ENCODE results near the gene GSTA3. TPM values are rescaled to one million over a fixed set of nuclear protein-coding genes. Genes with fewer than 3 reads are reported as not detected.
"Not testable (repeated sequence)": the region's sequence is repeated elsewhere in the genome, so short reads cannot be mapped to it uniquely, and the experiment has no call there.

The GSTA3 gene
- total RNA-seq, 1 donor from 2014 or later = not detected

DNA sequence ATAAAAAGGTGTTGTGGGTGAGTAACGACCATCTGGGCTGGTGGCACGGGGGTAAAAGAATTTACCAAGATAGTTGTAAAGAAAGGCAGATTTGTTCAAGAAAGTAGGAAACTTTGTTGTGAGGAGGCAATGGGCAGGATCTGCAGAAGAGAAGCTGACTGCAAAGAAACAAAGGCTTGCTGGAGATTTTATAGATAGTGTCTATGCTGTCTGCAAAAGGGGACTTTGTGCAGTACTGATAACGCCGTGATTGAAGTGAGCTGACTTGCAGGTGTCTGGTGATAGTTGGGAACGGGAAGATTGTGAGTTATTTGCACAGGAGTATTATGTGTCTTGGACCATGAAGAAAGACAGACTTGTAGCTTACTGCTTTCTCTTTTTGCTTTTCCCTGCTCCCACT lies 36.8 kb upstream of the GSTA3 start:
- intact Hi-C loops (cut with DNase I) = no loop called here
- no peaks in the 10 kb centered on the region for H3K9me3 ChIP-seq
- TF ChIP-seq POLR2A (IDR thresholded peaks at IDR 0.05) = no peak
- TF ChIP-seq, protein P1, sequence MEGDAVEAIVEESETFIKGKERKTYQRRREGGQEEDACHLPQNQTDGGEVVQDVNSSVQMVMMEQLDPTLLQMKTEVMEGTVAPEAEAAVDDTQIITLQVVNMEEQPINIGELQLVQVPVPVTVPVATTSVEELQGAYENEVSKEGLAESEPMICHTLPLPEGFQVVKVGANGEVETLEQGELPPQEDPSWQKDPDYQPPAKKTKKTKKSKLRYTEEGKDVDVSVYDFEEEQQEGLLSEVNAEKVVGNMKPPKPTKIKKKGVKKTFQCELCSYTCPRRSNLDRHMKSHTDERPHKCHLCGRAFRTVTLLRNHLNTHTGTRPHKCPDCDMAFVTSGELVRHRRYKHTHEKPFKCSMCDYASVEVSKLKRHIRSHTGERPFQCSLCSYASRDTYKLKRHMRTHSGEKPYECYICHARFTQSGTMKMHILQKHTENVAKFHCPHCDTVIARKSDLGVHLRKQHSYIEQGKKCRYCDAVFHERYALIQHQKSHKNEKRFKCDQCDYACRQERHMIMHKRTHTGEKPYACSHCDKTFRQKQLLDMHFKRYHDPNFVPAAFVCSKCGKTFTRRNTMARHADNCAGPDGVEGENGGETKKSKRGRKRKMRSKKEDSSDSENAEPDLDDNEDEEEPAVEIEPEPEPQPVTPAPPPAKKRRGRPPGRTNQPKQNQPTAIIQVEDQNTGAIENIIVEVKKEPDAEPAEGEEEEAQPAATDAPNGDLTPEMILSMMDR (IDR thresholded peaks at IDR 0.05) = no peak
- TF ChIP-seq POLR2AphosphoS5 (IDR thresholded peaks at IDR 0.05; ENCODE audit: insufficient read depth in 1 of 2, low read depth in 1 of 2) = no peak

DNA sequence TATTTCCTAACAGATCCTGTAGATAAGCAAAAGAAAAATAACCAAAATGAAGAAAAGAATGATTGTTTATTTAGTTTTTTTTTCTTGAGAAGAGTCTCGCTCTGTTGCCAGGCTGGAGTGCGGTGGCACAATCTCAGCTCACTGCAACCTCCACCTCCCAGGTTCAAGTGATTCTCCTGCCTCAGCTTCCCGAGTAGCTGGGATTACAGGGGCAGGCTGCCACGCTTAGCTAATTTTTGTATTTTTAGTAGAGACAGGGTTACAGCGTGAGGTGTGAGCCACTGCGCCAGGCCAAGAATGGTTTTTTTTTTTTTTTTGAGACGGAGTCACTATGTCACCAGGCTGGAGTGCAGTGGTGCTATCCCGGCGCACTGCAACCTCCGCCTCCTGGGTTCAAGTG lies 33.3 kb upstream of the GSTA3 start:
- H3K27ac ChIP-seq; H3K9me3 ChIP-seq; intact Hi-C loops (cut with DNase I); H3K4me1 ChIP-seq; H3K27me3 ChIP-seq; H3K36me3 ChIP-seq; DNase-seq (ENCODE audit: extremely low spot score in 2 of 2); H3K4me3 ChIP-seq: not testable (repeated sequence)

More for the DNA sequence above, 36.8 kb upstream of the GSTA3 start:
- Histone ChIP-seq H3K4me1 (no peaks in the 10 kb centered on the region), H3K36me3 (no peaks in the 10 kb centered on the region), H3K27me3 (no peaks in the 10 kb centered on the region), H3K27ac (no peak overlapping the region), H3K4me3 (no peak overlapping the region)
- DNase-seq (ENCODE audit: extremely low spot score in 2 of 2) = no peak

DNA sequence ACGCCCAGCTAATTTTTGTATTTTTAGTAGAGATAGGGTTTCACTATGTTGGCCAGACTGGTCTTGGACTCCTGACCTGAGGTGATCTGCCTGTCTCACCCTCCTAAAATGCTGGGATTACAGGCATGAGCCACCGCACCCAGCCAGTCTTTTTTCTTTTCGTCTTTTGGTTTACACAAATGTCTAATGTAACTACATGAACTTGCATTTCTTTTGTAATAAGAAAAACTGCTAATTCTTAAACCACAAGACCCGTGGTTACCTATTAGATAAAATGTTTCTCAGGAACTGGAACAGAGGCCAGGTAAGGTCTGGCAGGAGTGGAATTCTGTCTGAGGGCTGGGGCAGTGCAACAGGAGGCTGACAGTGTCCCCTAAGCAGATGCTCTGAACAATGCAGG lies 32.7 kb upstream of the GSTA3 start:
- Histone ChIP-seq H3K4me1 (no peaks in the 10 kb centered on the region), H3K27me3 (no peaks in the 10 kb centered on the region), H3K27ac (no peak overlapping the region), H3K4me3 (no peak overlapping the region), H3K9me3 (no peaks in the 10 kb centered on the region), H3K36me3 (no peaks in the 10 kb centered on the region)
- TF ChIP-seq POLR2AphosphoS5 (IDR thresholded peaks at IDR 0.05; ENCODE audit: insufficient read depth in 1 of 2, low read depth in 1 of 2) (no peak), POLR2A (IDR thresholded peaks at IDR 0.05) (no peak)
- TF ChIP-seq, protein P1 (IDR thresholded peaks at IDR 0.05) = no peak
- no peak for DNase-seq (ENCODE audit: extremely low spot score in 2 of 2)
- intact Hi-C loops (cut with DNase I) = no loop called here

DNA sequence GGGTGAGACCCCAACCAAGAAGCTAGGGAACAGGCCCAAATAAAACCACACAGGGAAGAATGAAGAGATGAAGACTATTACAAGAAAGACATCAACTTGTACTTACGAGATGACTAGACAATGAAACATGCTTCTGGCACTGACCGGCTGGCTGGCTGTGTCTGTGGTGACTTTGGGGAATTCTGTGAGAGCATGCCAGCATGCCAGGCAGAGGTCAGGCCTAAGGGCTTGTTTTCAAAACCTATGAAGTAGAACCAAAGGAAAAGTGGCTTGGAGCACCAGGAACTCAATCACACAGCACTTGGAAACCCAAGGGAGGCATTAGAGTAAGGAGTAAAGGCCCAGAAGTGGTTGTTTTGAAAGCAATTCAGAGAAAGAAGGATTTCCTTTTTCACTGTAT lies 28.4 kb upstream of the GSTA3 start:
- H3K36me3 ChIP-seq = no peaks in the 10 kb centered on the region
- intact Hi-C loops (cut with DNase I) = no loop called here
- no peak for DNase-seq (ENCODE audit: extremely low spot score in 2 of 2)
- no peaks in the 10 kb centered on the region for H3K4me1 ChIP-seq
- TF ChIP-seq POLR2AphosphoS5 (IDR thresholded peaks at IDR 0.05; ENCODE audit: insufficient read depth in 1 of 2, low read depth in 1 of 2) (no peak), POLR2A (IDR thresholded peaks at IDR 0.05) (no peak)
- TF ChIP-seq, protein P1 (IDR thresholded peaks at IDR 0.05) = no peak
- no peak overlapping the region for H3K4me3 ChIP-seq
- H3K27ac ChIP-seq = no peak overlapping the region
- no peaks in the 10 kb centered on the region for H3K27me3 ChIP-seq
- H3K9me3 ChIP-seq = no peaks in the 10 kb centered on the region

DNA sequence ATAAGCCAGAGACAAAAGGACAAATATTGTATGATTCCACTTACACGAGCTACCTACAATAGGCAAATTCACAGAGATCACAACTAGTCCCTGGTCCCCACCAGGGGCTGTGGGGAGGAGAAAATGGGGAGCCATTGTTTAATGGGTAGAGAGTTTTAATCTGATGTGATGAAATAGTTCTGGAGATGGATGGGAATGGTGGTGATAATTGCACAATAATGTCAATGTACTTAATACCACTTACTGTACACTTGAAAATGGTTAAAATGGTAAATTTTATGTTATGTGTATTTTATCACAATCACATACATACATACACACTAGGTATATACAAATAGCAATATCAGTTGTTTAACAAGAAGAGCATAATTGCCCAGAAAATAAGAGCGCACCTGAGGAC lies 24.3 kb upstream of the GSTA3 start:
- TF ChIP-seq, protein P1 (IDR thresholded peaks at IDR 0.05) = no peak
- TF ChIP-seq POLR2A (IDR thresholded peaks at IDR 0.05) (no peak), POLR2AphosphoS5 (IDR thresholded peaks at IDR 0.05; ENCODE audit: insufficient read depth in 1 of 2, low read depth in 1 of 2) (no peak)
- intact Hi-C loops (cut with DNase I) = no loop called here
- Histone ChIP-seq H3K27ac (no peak overlapping the region), H3K4me3 (no peak overlapping the region), H3K4me1 (no peaks in the 10 kb centered on the region), H3K9me3 (no peaks in the 10 kb centered on the region), H3K36me3 (no peaks in the 10 kb centered on the region), H3K27me3 (no peaks in the 10 kb centered on the region)
- DNase-seq (ENCODE audit: extremely low spot score in 2 of 2) = no peak

DNA sequence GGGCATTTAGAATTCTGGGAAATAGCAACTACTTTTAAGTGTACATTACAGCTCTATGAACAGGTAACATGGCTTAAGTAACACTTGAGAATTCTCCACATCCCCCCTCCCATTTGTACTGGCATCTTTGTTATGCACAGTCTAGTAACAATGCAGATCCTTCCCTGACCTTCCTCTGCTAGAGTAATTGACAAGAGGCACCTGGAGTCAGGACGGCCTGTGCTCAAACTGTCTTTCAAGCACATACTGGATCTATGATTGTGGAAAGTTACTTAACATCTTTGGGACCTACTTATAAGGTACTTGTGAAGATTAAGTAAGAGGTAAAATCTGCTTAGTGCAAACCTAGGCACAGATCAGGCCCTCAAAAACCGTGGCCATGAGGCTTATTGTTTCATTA lies 21.9 kb upstream of the GSTA3 start:
- Histone ChIP-seq H3K9me3 (no peaks in the 10 kb centered on the region), H3K36me3 (no peaks in the 10 kb centered on the region), H3K4me1 (peaks cover 3% of the 10 kb centered on the region), H3K27me3 (no peaks in the 10 kb centered on the region), H3K4me3 (no peak overlapping the region), H3K27ac (no peak overlapping the region)
- intact Hi-C loops (cut with DNase I) = no loop called here
- TF ChIP-seq, protein P1 (IDR thresholded peaks at IDR 0.05) = no peak
- TF ChIP-seq POLR2A (IDR thresholded peaks at IDR 0.05) (no peak), POLR2AphosphoS5 (IDR thresholded peaks at IDR 0.05; ENCODE audit: insufficient read depth in 1 of 2, low read depth in 1 of 2) (no peak)
- DNase-seq (ENCODE audit: extremely low spot score in 2 of 2) = no peak
